Measurements from ENCODE around the gene SFMBT1.

The SFMBT1 gene

GRCh38 chr3:52923963-52924362, 121.9 kb downstream of the SFMBT1 start:
- DNase-seq (ENCODE audit: low read depth), result no peak

GRCh38 chr3:52920841-52921240, 125.0 kb downstream of the SFMBT1 start:
- no peak for DNase-seq (ENCODE audit: low read depth)

GRCh38 chr3:52917044-52917443, 128.8 kb downstream of the SFMBT1 start:
- DNase-seq (ENCODE audit: low read depth), result no peak

GRCh38 chr3:52915294-52915693, 130.6 kb downstream of the SFMBT1 start:
- DNase-seq (ENCODE audit: low read depth), result no peak

GRCh38 chr3:52912885-52913731, 132.8 kb downstream of the SFMBT1 start:
- no peak for DNase-seq (ENCODE audit: low read depth)

- no peak for DNase-seq (ENCODE audit: low read depth)
Measured at GRCh38 chr3:52910823-52911222, 135.1 kb downstream of the SFMBT1 start.

- no peak for DNase-seq (ENCODE audit: low read depth)
Measured at GRCh38 chr3:52907497-52907896, 138.4 kb downstream of the SFMBT1 start.

- no peak for DNase-seq (ENCODE audit: low read depth)
Measured at GRCh38 chr3:52904552-52904951, 141.3 kb downstream of the SFMBT1 start.

- DNase-seq (ENCODE audit: low read depth), result no peak
Measured at GRCh38 chr3:52904000-52904399, 141.9 kb downstream of the SFMBT1 start.

GRCh38 chr3:52897130-52898122, 148.4 kb downstream of the SFMBT1 start, which contains the start of gene STIMATE:
TSS of gene STIMATE (minus strand) at chr3:52897548. CDS start at chr3:52897450, 98 bp downstream.
- peak; percentile 65 for DNase-seq (ENCODE audit: low read depth)

GRCh38 chr3:52896613-52897012, 149.3 kb downstream of the SFMBT1 start:
- no peak for DNase-seq (ENCODE audit: low read depth)

- DNase-seq (ENCODE audit: low read depth), result no peak
Measured at GRCh38 chr3:52896151-52896550, 149.7 kb downstream of the SFMBT1 start.

GRCh38 chr3:52895418-52895817, 150.5 kb downstream of the SFMBT1 start:
- no peak for DNase-seq (ENCODE audit: low read depth)

- DNase-seq (ENCODE audit: low read depth), result no peak
Measured at GRCh38 chr3:52894756-52895155, 151.1 kb downstream of the SFMBT1 start.

- DNase-seq (ENCODE audit: low read depth), result no peak
Measured at GRCh38 chr3:52893723-52894122, 152.2 kb downstream of the SFMBT1 start.

- DNase-seq (ENCODE audit: low read depth), result no peak
Measured at GRCh38 chr3:52892625-52893311, 153.1 kb downstream of the SFMBT1 start.

GRCh38 chr3:52892290-52892624, 153.6 kb downstream of the SFMBT1 start:
- DNase-seq (ENCODE audit: low read depth), result no peak

- no peak for DNase-seq (ENCODE audit: low read depth)
Measured at GRCh38 chr3:52891615-52892081, 154.2 kb downstream of the SFMBT1 start.

- DNase-seq (ENCODE audit: low read depth), result no peak
Measured at GRCh38 chr3:52891164-52891563, 154.7 kb downstream of the SFMBT1 start.

- no peak for DNase-seq (ENCODE audit: low read depth)
Measured at GRCh38 chr3:52890735-52891134, 155.1 kb downstream of the SFMBT1 start.

GRCh38 chr3:52889901-52890300, 156.0 kb downstream of the SFMBT1 start:
- no peak for DNase-seq (ENCODE audit: low read depth)

- no peak for DNase-seq (ENCODE audit: low read depth)
Measured at GRCh38 chr3:52887166-52887565, 158.7 kb downstream of the SFMBT1 start.

All from stimulated activated CD8-positive, alpha-beta memory T cell treated with anti-CD3 and anti-CD28 coated beads, Interleukin-15, amount 100 ng/mL, for 1 hour (primary cell).